ENCODE results near the gene PRR27. TPM values are rescaled to one million over a fixed set of nuclear protein-coding genes. Genes with fewer than 3 reads are reported as not detected.

The PRR27 gene
- total and polyA plus RNA-seq, 9 of the 15 experiments (the other 6 are each of a cell fraction or from before 2014, with no cell fraction given): not detected

DNA sequence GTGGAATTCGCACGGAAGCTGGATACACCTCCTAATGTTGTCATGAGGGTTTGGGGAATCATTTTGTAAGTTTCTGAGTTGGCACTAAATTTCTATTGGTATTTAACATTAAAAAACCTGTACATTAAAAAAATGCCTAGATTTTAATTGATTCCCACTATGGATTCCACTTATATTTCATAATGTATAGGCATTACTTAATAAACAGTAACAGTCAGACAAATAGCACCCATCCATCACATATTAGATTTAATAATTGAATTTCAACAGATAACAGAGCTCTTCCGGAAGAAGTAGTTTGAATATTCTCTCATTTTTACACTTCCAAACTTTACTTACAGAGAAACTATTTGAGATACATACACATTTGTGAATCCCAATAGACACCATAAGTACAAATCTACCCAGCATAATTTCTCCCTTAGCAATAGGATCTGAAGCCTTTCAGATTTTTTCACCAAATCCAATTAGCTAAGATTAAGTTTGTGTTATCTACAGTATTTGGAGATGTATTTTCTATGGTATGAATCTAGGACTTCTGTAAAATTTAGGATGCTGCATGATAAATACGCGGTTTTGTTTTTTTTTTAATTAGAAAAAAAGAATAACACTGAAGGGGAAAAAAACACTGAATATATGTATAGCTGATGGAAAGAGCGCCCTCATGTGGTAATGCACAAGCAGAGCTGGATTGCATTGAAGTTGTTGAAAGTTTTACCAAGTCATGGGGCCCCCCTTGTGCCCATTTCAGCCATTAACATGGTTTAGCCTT, 29.3 kb downstream of the PRR27 start (continued):
- peak; percentile 34 to 61 (median 51); a peak in 3 of 6 replicates for TF ChIP-seq CTCF (IDR thresholded peaks at IDR 0.05 in 2 of 3, conservative IDR thresholded peaks at IDR 0.05 in 1 of 3; ENCODE audit: insufficient read depth in 2 of 3, low read depth in 1 of 3, low read length in 3 of 3)
- TF ChIP-seq, protein P1, sequence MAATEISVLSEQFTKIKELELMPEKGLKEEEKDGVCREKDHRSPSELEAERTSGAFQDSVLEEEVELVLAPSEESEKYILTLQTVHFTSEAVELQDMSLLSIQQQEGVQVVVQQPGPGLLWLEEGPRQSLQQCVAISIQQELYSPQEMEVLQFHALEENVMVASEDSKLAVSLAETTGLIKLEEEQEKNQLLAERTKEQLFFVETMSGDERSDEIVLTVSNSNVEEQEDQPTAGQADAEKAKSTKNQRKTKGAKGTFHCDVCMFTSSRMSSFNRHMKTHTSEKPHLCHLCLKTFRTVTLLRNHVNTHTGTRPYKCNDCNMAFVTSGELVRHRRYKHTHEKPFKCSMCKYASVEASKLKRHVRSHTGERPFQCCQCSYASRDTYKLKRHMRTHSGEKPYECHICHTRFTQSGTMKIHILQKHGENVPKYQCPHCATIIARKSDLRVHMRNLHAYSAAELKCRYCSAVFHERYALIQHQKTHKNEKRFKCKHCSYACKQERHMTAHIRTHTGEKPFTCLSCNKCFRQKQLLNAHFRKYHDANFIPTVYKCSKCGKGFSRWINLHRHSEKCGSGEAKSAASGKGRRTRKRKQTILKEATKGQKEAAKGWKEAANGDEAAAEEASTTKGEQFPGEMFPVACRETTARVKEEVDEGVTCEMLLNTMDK (IDR thresholded peaks at IDR 0.05; ENCODE audit: borderline replicate concordance, insufficient read depth, low read depth, low read length, poor library complexity, severe bottlenecking): no peak

DNA sequence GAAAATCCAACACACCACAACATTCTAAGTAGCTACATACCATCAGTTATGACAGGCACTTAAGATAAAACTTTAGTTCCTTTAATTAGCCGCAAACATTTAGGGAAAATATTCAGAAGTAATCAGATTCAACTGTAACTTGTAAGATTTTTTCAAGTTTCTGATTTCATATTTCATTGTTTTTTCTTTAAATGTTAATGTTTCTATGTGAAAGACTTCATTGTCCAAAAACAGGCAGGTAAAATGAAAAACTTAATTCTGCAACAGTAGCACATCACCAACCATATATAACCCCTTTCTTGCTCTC, 29.9 kb downstream of the PRR27 start:
- WGBS (ENCODE audit: insufficient coverage, low coverage, missing lambda C conversion rate): 12% methylated on average over 1 of the region's 1 CpG
- Histone ChIP-seq H3K36me3 (ENCODE audit: control insufficient read depth, insufficient read depth, low read length) (no peaks in the 10 kb centered on the region), H3K9me3 (replicated peaks; ENCODE audit: control insufficient read depth, insufficient read depth, low read depth, low read length) (no peaks in the 10 kb centered on the region), H3K79me2 (ENCODE audit: control insufficient read depth, insufficient read depth, low read length) (no peaks in the 10 kb centered on the region), H3K4me1 (replicated peaks in 1 of 2; ENCODE audit: control insufficient read depth in 2 of 2, insufficient read depth in 2 of 2, low read length in 2 of 2) (no peaks in the 10 kb centered on the region), H3K4me3 (no peak overlapping the region), H3K27ac (ENCODE audit: extremely low read depth, low read depth, low read length) (no peak overlapping the region), H3K27me3 (ENCODE audit: control insufficient read depth in 2 of 2, insufficient read depth in 2 of 2, low read length in 2 of 2) (no peaks in the 10 kb centered on the region), H2AFZ (ENCODE audit: low read depth, low read length) (no peak overlapping the region), H3K9ac (ENCODE audit: insufficient read depth in 1 of 2, low read depth in 2 of 2, low read length in 2 of 2) (no peak overlapping the region), H3K9me1 (ENCODE audit: control insufficient read depth, insufficient read depth, low read length) (no peaks in the 10 kb centered on the region), H3K4me2 (ENCODE audit: insufficient read depth, low read length) (no peak overlapping the region), H4K20me1 (replicated peaks; ENCODE audit: control insufficient read depth, insufficient read depth, low read length) (no peaks in the 10 kb centered on the region)
- DNase-seq (ENCODE audit: extremely low read depth in 1 of 4, low spot score in 3 of 4) (no peak), ATAC-seq (no peak), FAIRE-seq (no peak)
- CTCF ChIA-PET (ENCODE audit: low intra/inter-chr PET ratio): no interaction called here
- BruUV-seq (replicated peaks): no TSS peak
- in situ Hi-C loops (cut with MboI) (no loop called here), intact Hi-C loops (cut with micrococcal nuclease) (no loop called here)
- POLR2A ChIA-PET: no interaction called here
- no peak for TF ChIP-seq RREB1 (CRISPR knock-in tag; IDR thresholded peaks at IDR 0.05)
- TF ChIP-seq ZKSCAN8 (CRISPR knock-in tag; IDR thresholded peaks at IDR 0.05): no peak
- TF ChIP-seq PCBP1 (IDR thresholded peaks at IDR 0.05; ENCODE audit: low read depth, low read length, poor library complexity, severe bottlenecking): no peak
- no peak for TF ChIP-seq ASH1L (IDR thresholded peaks at IDR 0.05; ENCODE audit: borderline replicate concordance, low read depth, partially characterized antibody)
- no peak for TF ChIP-seq TEAD2 (tag; IDR thresholded peaks at IDR 0.05)
- no peak for TF ChIP-seq JUNB (CRISPR knock-in tag; conservative IDR thresholded peaks at IDR 0.05)
- TF ChIP-seq NR2C1 (IDR thresholded peaks at IDR 0.05): no peak
- no peak for TF ChIP-seq NR2C1 (tag; IDR thresholded peaks at IDR 0.05)
